Measurements from ENCODE around the gene IL27RA. TPM values are rescaled to one million over a fixed set of nuclear protein-coding genes. Genes with fewer than 3 reads are reported as not detected.

Gene IL27RA
- total and polyA plus RNA-seq, 2 donors (not counting 3 experiments of a cell fraction or from before 2014, with no cell fraction given) = 1.6 to 4.5 TPM

DNA sequence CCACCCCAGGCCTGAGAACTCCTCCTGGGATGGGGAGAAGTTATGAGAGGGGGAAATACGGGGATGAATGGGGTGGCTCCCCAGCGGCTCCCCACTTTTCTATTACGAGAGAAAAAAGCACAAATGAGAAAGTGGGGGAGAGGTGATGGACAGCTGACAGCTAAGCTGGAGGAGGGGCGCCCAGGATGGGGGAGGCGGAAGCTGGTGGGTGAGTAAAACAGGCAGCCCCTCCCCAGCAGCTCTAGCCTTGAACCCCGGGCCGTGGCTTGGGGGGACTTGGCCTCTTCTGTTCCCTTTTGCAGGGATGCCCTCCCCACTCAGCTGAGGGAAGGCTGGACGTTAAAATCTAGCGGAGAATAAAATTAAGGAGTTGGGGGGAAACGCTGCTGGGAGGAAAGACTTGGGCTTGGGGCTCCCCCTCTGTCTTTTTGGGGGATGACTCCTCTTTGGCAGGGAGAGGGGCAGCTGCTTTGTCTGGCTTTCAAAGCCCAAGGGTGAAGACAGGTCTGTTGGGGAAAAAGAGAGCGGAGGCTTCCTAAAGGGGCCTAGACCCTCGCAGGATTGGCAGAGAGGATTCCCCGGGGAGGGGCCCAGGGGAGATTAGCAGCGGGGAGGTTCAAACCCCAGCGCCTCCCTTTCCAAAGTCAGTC, 60.4 kb downstream of the IL27RA start:
- Histone ChIP-seq H3K4me3 (replicated peaks in 1 of 3; ENCODE audit: insufficient read depth in 1 of 3, low read depth in 1 of 3, low read length in 3 of 3) (peak overlapping the region; percentile 52 to 94 (median 86)), H3K4me1 (ENCODE audit: control insufficient read depth, extremely low read depth, insufficient read depth, low read length) (peaks cover 9% of the 10 kb centered on the region), H3K79me2 (ENCODE audit: control insufficient read depth, insufficient read depth, low read length) (no peaks in the 10 kb centered on the region), H3K9me3 (replicated peaks; ENCODE audit: control insufficient read depth, insufficient read depth, low read length) (peaks cover 3% of the 10 kb centered on the region), H3K9me1 (replicated peaks; ENCODE audit: control insufficient read depth, extremely low read depth, insufficient read depth, low read length) (no peaks in the 10 kb centered on the region), H3K9ac (replicated peaks; ENCODE audit: extremely low read depth, insufficient read depth, low read length) (no peak overlapping the region), H3K36me3 (ENCODE audit: control insufficient read depth in 2 of 2, extremely low read depth in 1 of 2, insufficient read depth in 2 of 2, low read length in 2 of 2) (peaks cover 0 to 11% of the 10 kb centered on the region in 2 experiments), H3K27me3 (ENCODE audit: control insufficient read depth in 2 of 2, insufficient read depth in 2 of 2, low read length in 2 of 2) (no peaks in the 10 kb centered on the region), H3K27ac (ENCODE audit: insufficient read depth, low read depth, low read length) (no peak overlapping the region), H3K4me2 (ENCODE audit: insufficient read depth, low read length) (peak overlapping the region; percentile 94), H2AFZ (ENCODE audit: low read depth, low read length) (no peak overlapping the region), H4K20me1 (replicated peaks; ENCODE audit: control insufficient read depth, extremely low read depth, insufficient read depth, low read length) (no peaks in the 10 kb centered on the region)
- dilution Hi-C loops (cut with MboI; ENCODE audit: extremely low pct_ligation_motif_present, low sequenced_read_pairs) = no loop called here
- ChIA-PET CTCF (interaction anchor here (0.7 to 1.3 kb wide), 2 partner anchors 20 to 321 kb away, joined by 4 to 5 read pairs; partner anchors contain the start of gene MISP3), POLR2A (no interaction called here)
- FAIRE-seq (no peak), DNase-seq (ENCODE audit: low read depth, low spot score) (no peak)
- TF ChIP-seq GATA2 (IDR thresholded peaks at IDR 0.05; ENCODE audit: insufficient read depth, insufficient read length, low read depth, low read length) = no peak
- no peak for TF ChIP-seq MAX (IDR thresholded peaks at IDR 0.05; ENCODE audit: insufficient read depth, insufficient read length)
- no peak for TF ChIP-seq POLR2A (IDR thresholded peaks at IDR 0.05; ENCODE audit: low read depth, low read length)
- no peak for TF ChIP-seq POLR2AphosphoS5 (IDR thresholded peaks at IDR 0.05; ENCODE audit: insufficient read depth, low read depth, low read length)
- no peak for TF ChIP-seq JUN (IDR thresholded peaks at IDR 0.05; ENCODE audit: borderline replicate concordance, insufficient read depth, insufficient read length, low read depth)
- no peak for TF ChIP-seq CTCF (IDR thresholded peaks at IDR 0.05; ENCODE audit: extremely low read depth in 1 of 2, insufficient read depth in 1 of 2, low read depth in 1 of 2, low read length in 2 of 2)
- TF ChIP-seq MYC (IDR thresholded peaks at IDR 0.05; ENCODE audit: low read depth, low read length) = no peak
- TF ChIP-seq EZH2 (IDR thresholded peaks at IDR 0.05; ENCODE audit: borderline replicate concordance, low read depth, low read length, severe bottlenecking) = no peak
- TF ChIP-seq FOS (IDR thresholded peaks at IDR 0.05; ENCODE audit: borderline replicate concordance, insufficient read depth, low read length) = no peak
- intact Hi-C loops (cut with micrococcal nuclease) = loop anchor here (1.0 to 2.0 kb wide), 2 partner anchors 25 to 44 kb away; partner anchors contain the start of genes ASF1B and PRKACA
- TSS peak; percentile 73 for BruUV-seq (replicated peaks)

Measured in endothelial cell of umbilical vein (primary cell).